Adrenal gland (tissue), 5 donors: ENCODE results near the gene MSRB3.

Source experiments
- CTCF ChIP-seq, 6 experiments: fragments of 450-650 bp in 4 of 6; fragments of 200-600 bp in 2 of 6; sonication (generic) in 1 of 6; IDR thresholded peaks; 1 replicate in 5 of 6; 2 replicates in 1 of 6; pipeline versions ENCODE4 v1.5.1 to v1.8.0; 2016 to 2021; ENCODE audit warnings: antibody characterized with exemption in 6 of 6, mild to moderate bottlenecking in 2 of 6, moderate library complexity in 1 of 6
- POLR2A ChIP-seq, 2 donors: fragments of 450-650 bp; IDR thresholded peaks; one replicate each; pipeline ENCODE4 v1.6.1; 2017; ENCODE audit warnings: antibody characterized with exemption in 2 of 2, mild to moderate bottlenecking in 2 of 2, moderate library complexity in 1 of 2
- donor health status: DM: no; HTN: no; CAD: no.

DNA sequence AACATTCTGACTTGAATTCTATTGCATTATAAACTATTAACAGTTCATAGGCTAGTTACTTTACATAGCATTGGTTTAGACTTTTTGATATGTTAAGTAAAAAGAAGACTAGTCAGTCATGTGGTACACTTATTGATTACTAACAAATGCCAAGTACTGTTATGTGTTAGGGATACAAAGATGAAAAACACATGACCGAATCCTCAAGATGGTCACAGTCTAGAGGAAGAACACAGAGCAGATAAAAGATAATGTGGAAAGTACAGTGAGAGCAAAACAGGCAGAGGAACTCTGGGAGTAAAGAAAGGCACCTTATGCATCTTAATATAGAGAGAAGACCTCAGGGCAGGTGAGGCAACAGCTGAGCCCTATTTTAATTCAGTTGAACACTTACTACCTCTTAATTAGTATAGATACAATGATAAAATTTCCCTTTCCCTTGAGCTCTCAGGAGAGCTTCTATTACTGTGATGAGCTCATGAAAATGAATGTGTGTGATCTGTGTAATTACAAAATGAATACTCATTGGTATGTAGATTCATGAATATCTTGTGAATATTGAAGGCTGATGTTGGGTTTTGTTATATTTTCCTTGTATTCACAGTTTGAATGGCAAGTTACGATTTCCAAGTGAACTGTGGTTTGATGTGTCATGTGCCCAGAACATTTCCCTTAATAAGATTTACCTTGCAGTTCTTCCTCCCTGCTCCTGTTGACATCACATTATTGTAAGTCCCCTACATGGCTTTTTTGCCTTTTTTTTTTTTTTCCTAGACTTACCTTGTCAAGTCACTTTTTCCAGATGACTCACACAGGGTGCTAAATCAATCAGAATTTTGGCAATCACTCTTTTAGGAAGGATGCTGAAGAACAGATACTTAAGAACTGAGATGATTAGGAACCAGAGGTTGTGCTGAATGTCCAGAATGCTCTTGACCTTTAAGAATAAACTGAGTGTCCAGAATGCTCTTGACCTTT, 29.5 kb upstream of the MSRB3 start:
- TF ChIP-seq POLR2A (IDR thresholded peaks at IDR 0.05) (no peak), CTCF (IDR thresholded peaks at IDR 0.05) (no peak)
